Gastrocnemius medialis (tissue), 4 donors: ENCODE measurements around the gene SMTNL2.

Experiments
- POLR2A ChIP-seq, 2 donors: fragments of 450-650 bp; IDR thresholded peaks; one replicate each; pipeline ENCODE4 v1.6.1; 2017; ENCODE audit warnings: antibody characterized with exemption in 2 of 2, mild to moderate bottlenecking in 2 of 2, moderate library complexity in 2 of 2
- TF ChIP-seq, protein P1 (sequence below), 5 experiments: fragments of 450-650 bp in 3 of 5; fragments of 200-600 bp in 2 of 5; sonication (generic) in 2 of 5; IDR thresholded peaks in 4 of 5; conservative IDR thresholded peaks in 1 of 5; 1 replicate in 4 of 5; 2 replicates in 1 of 5; pipeline ENCODE4 v1.5.1; 2016 to 2019; ENCODE audit warnings: antibody characterized with exemption in 5 of 5, mild to moderate bottlenecking in 3 of 5, moderate library complexity in 3 of 5

GRCh38 chr17:4541328-4542002 lies 42.9 kb upstream of the SMTNL2 start:
- TF ChIP-seq, protein P1, sequence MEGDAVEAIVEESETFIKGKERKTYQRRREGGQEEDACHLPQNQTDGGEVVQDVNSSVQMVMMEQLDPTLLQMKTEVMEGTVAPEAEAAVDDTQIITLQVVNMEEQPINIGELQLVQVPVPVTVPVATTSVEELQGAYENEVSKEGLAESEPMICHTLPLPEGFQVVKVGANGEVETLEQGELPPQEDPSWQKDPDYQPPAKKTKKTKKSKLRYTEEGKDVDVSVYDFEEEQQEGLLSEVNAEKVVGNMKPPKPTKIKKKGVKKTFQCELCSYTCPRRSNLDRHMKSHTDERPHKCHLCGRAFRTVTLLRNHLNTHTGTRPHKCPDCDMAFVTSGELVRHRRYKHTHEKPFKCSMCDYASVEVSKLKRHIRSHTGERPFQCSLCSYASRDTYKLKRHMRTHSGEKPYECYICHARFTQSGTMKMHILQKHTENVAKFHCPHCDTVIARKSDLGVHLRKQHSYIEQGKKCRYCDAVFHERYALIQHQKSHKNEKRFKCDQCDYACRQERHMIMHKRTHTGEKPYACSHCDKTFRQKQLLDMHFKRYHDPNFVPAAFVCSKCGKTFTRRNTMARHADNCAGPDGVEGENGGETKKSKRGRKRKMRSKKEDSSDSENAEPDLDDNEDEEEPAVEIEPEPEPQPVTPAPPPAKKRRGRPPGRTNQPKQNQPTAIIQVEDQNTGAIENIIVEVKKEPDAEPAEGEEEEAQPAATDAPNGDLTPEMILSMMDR (IDR thresholded peaks at IDR 0.05 in 4 of 5, conservative IDR thresholded peaks at IDR 0.05 in 1 of 5) = no peak
- no peak for TF ChIP-seq POLR2A (IDR thresholded peaks at IDR 0.05)
